GM12878 (cell line): ENCODE measurements around the gene KCNN3. TPM values are rescaled to one million over a fixed set of nuclear protein-coding genes. Genes with fewer than 3 reads are reported as not detected.

ENCODE experiments used
- ATAC-seq: fragments of 200-7000 bp; cut with Tn5 transposase; 3 replicates; pipeline ENCODE4 v1.9.1; 2020; ENCODE audit warnings: mild to moderate bottlenecking, moderate library complexity
- BruUV-seq: library from RNA; stranded (reverse); fragments of 400-500 nt; replicated peaks from 2 replicates; lab custom pipeline; 2021; lab: Mats Ljungman, UMichigan
- CTCF ChIA-PET: fragments of 300-600 bp; sonication (Branson Sonifier 250); formaldehyde crosslinking; extraction: SDS; loops from one replicate; lab custom pipeline; 2021; ENCODE audit warnings: inconsistent platforms; lab: Yijun Ruan, JAX
- POLR2A ChIA-PET: fragments of 350-600 bp; formaldehyde crosslinking; extraction: SDS; loops from one replicate; lab custom pipeline; 2021; ENCODE audit warnings: inconsistent platforms; lab: Charles Lee
- RAD21 ChIA-PET: fragments of 300-600 bp; sonication (Branson Sonifier 250); formaldehyde crosslinking; loops from one replicate; lab custom pipeline; 2023; ENCODE audit warnings: antibody characterized with exemption; ENCODE audit not compliant: unreplicated experiment; lab: Charles Lee
- SMC1A ChIA-PET: fragments of 300-600 bp; sonication (Branson Sonifier 250); formaldehyde crosslinking; loops from one replicate; lab custom pipeline; 2023; ENCODE audit not compliant: unreplicated experiment, uncharacterized antibody; lab: Charles Lee
- DNase-seq: peaks from one replicate; pipeline ENCODE4 v3.0.0-alpha.2; 2011; ENCODE audit warnings: low read depth, low spot score
- FAIRE-seq: peaks from 3 replicates; lab custom pipeline; 2011; peaks lifted over from hg19 to GRCh38; lab: Jason Lieb, UNC
- H2AFZ ChIP-seq: 2 replicates; pipeline ENCODE4 v1.6.0; 2011; ENCODE audit warnings: low read depth, low read length, control low read depth; ENCODE audit not compliant: control insufficient read depth
- H3K27ac ChIP-seq: 2 replicates; pipeline ENCODE4 v1.5.1; 2011; ENCODE audit warnings: control low read depth; ENCODE audit not compliant: control insufficient read depth, insufficient read depth
- H3K27me3 ChIP-seq, 2 experiments: replicated peaks in 1 of 2; 2 replicates each; pipeline versions ENCODE4 v1.6.0 to v1.6.1; 2011; ENCODE audit warnings: low read length in 1 of 2; ENCODE audit not compliant: control insufficient read depth in 2 of 2, insufficient read depth in 2 of 2
- H3K36me3 ChIP-seq, 2 experiments: 2 replicates each; pipeline ENCODE4 v1.5.1; 2011; ENCODE audit warnings: low read length in 1 of 2; ENCODE audit not compliant: control insufficient read depth in 2 of 2, insufficient read depth in 2 of 2
- H3K4me1 ChIP-seq: 2 replicates; pipeline ENCODE4 v1.6.1; 2011; ENCODE audit warnings: mild to moderate bottlenecking, low read length, moderate library complexity, mixed read lengths; ENCODE audit not compliant: control insufficient read depth, insufficient read depth
- H3K4me2 ChIP-seq: 2 replicates; pipeline ENCODE4 v1.6.0; 2011; ENCODE audit warnings: control low read depth; ENCODE audit not compliant: control insufficient read depth, insufficient read depth
- H3K4me3 ChIP-seq: fragments of 200-600 bp; sonication (generic); 2 replicates; pipeline ENCODE4 v1.5.1; 2016
- H3K79me2 ChIP-seq: 2 replicates; pipeline ENCODE4 v1.6.0; 2011; ENCODE audit warnings: low read length; ENCODE audit not compliant: control insufficient read depth, insufficient read depth
- H3K9ac ChIP-seq: 2 replicates; pipeline ENCODE4 v1.8.0; 2011; ENCODE audit warnings: low read length, control low read depth, mixed read lengths; ENCODE audit not compliant: control insufficient read depth, insufficient read depth
- H3K9me3 ChIP-seq: replicated peaks from 3 replicates; pipeline ENCODE4 v1.5.1; 2011; ENCODE audit warnings: mild to moderate bottlenecking, low read length; ENCODE audit not compliant: control insufficient read depth, insufficient read depth
- H4K20me1 ChIP-seq: 2 replicates; pipeline ENCODE4 v1.6.0; 2011; ENCODE audit not compliant: control insufficient read depth, insufficient read depth
- BACH1 ChIP-seq: fragments of 450-650 bp; IDR thresholded peaks from 2 replicates; pipeline ENCODE4 v1.6.1; 2017; ENCODE audit warnings: mild to moderate bottlenecking, borderline replicate concordance
- BHLHE40 ChIP-seq, 2 experiments: fragments of 450-650 bp in 1 of 2; IDR thresholded peaks; 2 replicates each; pipeline ENCODE4 v1.6.1; 2011 to 2017; ENCODE audit warnings: low read depth in 2 of 2, borderline replicate concordance in 1 of 2, improper control_type of control experiment in 1 of 2, low read length in 1 of 2, mild to moderate bottlenecking in 1 of 2
- CHD4 ChIP-seq: fragments of 200-600 bp; sonication (generic); IDR thresholded peaks from 2 replicates; pipeline ENCODE4 v1.6.1; 2016; ENCODE audit warnings: mild to moderate bottlenecking
- CREM ChIP-seq: IDR thresholded peaks from 2 replicates; pipeline ENCODE4 v1.6.1; 2014; ENCODE audit warnings: antibody characterized with exemption, low read depth
- GABPA ChIP-seq: IDR thresholded peaks from 2 replicates; pipeline ENCODE4 v1.6.1; 2014; ENCODE audit warnings: antibody characterized with exemption, low read depth, mild to moderate bottlenecking, inconsistent platforms
- HDGF ChIP-seq: fragments of 450-650 bp; IDR thresholded peaks from 2 replicates; pipeline ENCODE4 v1.6.1; 2016; ENCODE audit warnings: antibody characterized with exemption
- IRF4 ChIP-seq: IDR thresholded peaks from 2 replicates; pipeline ENCODE4 v1.6.1; 2011; ENCODE audit warnings: low read depth, low read length
- JUND ChIP-seq: IDR thresholded peaks from 2 replicates; pipeline ENCODE4 v1.6.1; 2012; ENCODE audit warnings: low read depth, mild to moderate bottlenecking, low read length, improper control_type of control experiment, moderate library complexity
- MXI1 ChIP-seq: fragments of 150-350 bp; IDR thresholded peaks from 2 replicates; pipeline ENCODE4 v1.6.1; 2011; ENCODE audit warnings: low read depth, mild to moderate bottlenecking, inconsistent platforms, low read length, improper control_type of control experiment
- NFYB ChIP-seq: IDR thresholded peaks from 2 replicates; pipeline ENCODE4 v1.6.1; 2011; ENCODE audit warnings: low read depth, mild to moderate bottlenecking, low read length, improper control_type of control experiment, moderate library complexity; ENCODE audit not compliant: insufficient read depth
- POLR2A ChIP-seq: IDR thresholded peaks from 2 replicates; pipeline ENCODE4 v1.6.1; 2011; ENCODE audit warnings: low read depth, mild to moderate bottlenecking, low read length
- POLR2AphosphoS2 ChIP-seq: IDR thresholded peaks from 2 replicates; pipeline ENCODE4 v1.6.1; 2011; ENCODE audit warnings: low read depth, mild to moderate bottlenecking, low read length, improper control_type of control experiment, moderate library complexity
- POU2F2 ChIP-seq: IDR thresholded peaks from 3 replicates; pipeline ENCODE4 v1.6.1; 2011; ENCODE audit warnings: low read depth, mild to moderate bottlenecking, low read length, borderline replicate concordance
- RELA ChIP-seq: fragments of 450-650 bp; IDR thresholded peaks from 2 replicates; pipeline ENCODE4 v1.8.0; 2014; ENCODE audit warnings: borderline replicate concordance; ENCODE audit not compliant: partially characterized antibody
- SMAD5 ChIP-seq: IDR thresholded peaks from 2 replicates; pipeline ENCODE4 v1.6.1; 2016; ENCODE audit warnings: antibody characterized with exemption, low read depth
- SMARCA5 ChIP-seq: fragments of 450-650 bp; IDR thresholded peaks from 2 replicates; pipeline ENCODE4 v1.6.1; 2017; ENCODE audit warnings: mild to moderate bottlenecking
- STAT3 ChIP-seq: IDR thresholded peaks from 2 replicates; pipeline ENCODE4 v1.6.1; 2011; ENCODE audit warnings: low read depth, low read length, improper control_type of control experiment
- TCF3 ChIP-seq: IDR thresholded peaks from 2 replicates; pipeline ENCODE4 v1.6.1; 2012; ENCODE audit warnings: low read depth, mild to moderate bottlenecking, low read length, borderline replicate concordance; ENCODE audit not compliant: insufficient read depth
- YY1 ChIP-seq: IDR thresholded peaks from 2 replicates; pipeline ENCODE4 v1.6.1; 2011; ENCODE audit warnings: low read depth, mild to moderate bottlenecking, low read length
- ZBED1 ChIP-seq: IDR thresholded peaks from 2 replicates; pipeline ENCODE4 v1.6.1; 2016; ENCODE audit warnings: borderline replicate concordance
- ZNF274 ChIP-seq: IDR thresholded peaks from one replicate; pipeline ENCODE4 v1.8.0; 2011; ENCODE audit not compliant: insufficient read length, insufficient read depth
- WGBS: methylation state at CpG from one replicate; pipeline ENCODE4 v1.1.6; 2016; ENCODE audit warnings: low lambda C conversion rate; ENCODE audit not compliant: insufficient replicate concordance, insufficient coverage; ENCODE audit errors: missing lambda C conversion rate; 5-methylcytosine and 5-hydroxymethylcytosine counted together
- in situ Hi-C: fragments of 300-500 bp; cut with MboI; formaldehyde crosslinking; loops from 9 replicates; pipeline ENCODE4 v1.14.3; 2018; ENCODE audit warnings: mixed read lengths
- intact Hi-C: fragments of 100-400 bp; cut with micrococcal nuclease; formaldehyde crosslinking; loops from one replicate; pipeline ENCODE4 v1.14.2; 2022; ENCODE audit not compliant: unreplicated experiment
- polyA plus RNA-seq, 11 experiments: library from polyadenylated mRNA; depleted of rRNA in 4 of 11; unstranded in 6 of 11; stranded (reverse) in 5 of 11; fragments of >200 nt; fragmentation: Nextera tagmentation in 4 of 11; fragmentation: Illumina TruSeq in 1 of 11; extraction: Ambion mirVana in 4 of 11; extraction: Trizol in 1 of 11; gene quantifications; 1 replicate in 1 of 11; 2 replicates in 10 of 11; pipeline versions ENCODE4 v1.2.1 to v1.2.3, GENCODE V29; 2011 to 2016; ENCODE audit warnings: inconsistent platforms in 2 of 11, missing spikeins in 2 of 11, low read depth in 1 of 11
- total RNA-seq, 4 experiments: library from RNA; depleted of rRNA in 3 of 4; stranded (reverse); fragments of >200 nt in 3 of 4; fragmentation: Illumina TruSeq in 1 of 4; extraction: Trizol in 1 of 4; gene quantifications; 2 replicates each; pipeline versions ENCODE4 v1.2.1 to v1.2.3, GENCODE V29; 2013 to 2021
- TF ChIP-seq, protein P1 (sequence below): fragments of 150-350 bp; IDR thresholded peaks from 2 replicates; pipeline ENCODE4 v1.6.1; 2014; ENCODE audit warnings: mild to moderate bottlenecking, low read depth, low read length

Gene KCNN3
- total and polyA plus RNA-seq, 10 of the 15 experiments (the other 5 are each of a cell fraction or from before 2014, with no cell fraction given): 3.5 to 26.4 (median 14.9) TPM

DNA sequence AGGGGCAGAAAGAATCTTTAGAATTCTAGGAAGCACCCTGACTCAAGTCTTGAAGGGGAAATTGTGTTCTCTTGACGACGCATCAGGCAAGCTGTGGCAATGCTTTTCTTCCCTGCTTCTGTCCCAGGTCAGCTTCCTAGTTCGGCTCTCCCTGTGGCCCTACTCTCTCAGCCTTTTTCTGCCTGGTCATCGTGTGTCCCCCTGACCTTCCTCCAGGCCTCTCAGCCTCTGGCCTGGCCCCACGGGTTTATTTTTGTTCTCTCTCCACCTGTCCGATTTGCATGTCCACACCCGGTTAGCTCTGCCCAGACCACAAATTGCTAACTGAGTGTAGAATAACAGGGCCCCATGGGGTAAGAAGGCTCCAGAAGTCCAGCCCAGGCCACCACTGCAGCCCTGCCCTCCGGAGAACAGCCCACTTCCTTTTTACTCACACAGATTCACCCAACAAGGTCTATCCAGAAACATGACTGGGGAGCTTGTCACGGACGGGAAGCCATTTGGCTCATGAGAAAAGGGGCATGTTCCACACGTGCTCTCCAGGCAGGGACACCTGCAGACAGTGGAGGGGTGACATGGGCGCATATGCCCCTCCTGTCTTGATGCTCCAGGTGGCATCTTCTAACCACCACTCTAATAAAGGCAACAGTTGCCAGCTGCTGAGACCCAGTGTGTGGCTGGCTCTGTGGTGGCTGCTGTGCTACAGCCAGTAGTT, 9.8 kb downstream of the KCNN3 start (continued):
- no peak for TF ChIP-seq IRF4
- no peak for TF ChIP-seq ZNF274
- TF ChIP-seq GABPA: no peak
- no peak for TF ChIP-seq STAT3
- peak; percentile 61; the same call in 1 of the 2 replicates for TF ChIP-seq JUND
- 0 out of 2 replicates have a peak, but pooled peaks have one; percentile 30 for TF ChIP-seq NFYB
- TF ChIP-seq, all 136 proteins: peak for 57

GRCh38 chr1:154859786-154860155, 10.3 kb downstream of the KCNN3 start:
- H3K9me3 ChIP-seq: no peaks in the 10 kb centered on the region
- peak overlapping the region; percentile 79 for H3K27ac ChIP-seq
- WGBS: 0% methylated on average over 2 of the region's 2 CpGs
- intact Hi-C loops (loop anchor here (1.0 to 5.0 kb wide), 2 partner anchors 37 to 52 kb away; no protein-coding TSS in a partner anchor), in situ Hi-C loops (no loop called here)
- H3K4me2 ChIP-seq: peak overlapping the region; percentile 98
- SMC1A ChIA-PET: interaction anchor here (1.1 to 7.8 kb wide), 16 partner anchors 9 to 190 kb away, joined by 3 to 101 read pairs (median 9); partner anchors contain the start of gene KCNN3
- peak overlapping the region; percentile 55 for H3K9ac ChIP-seq
- FAIRE-seq: peak; percentile 78
- POLR2A ChIA-PET: interaction anchor here (0.9 to 11.8 kb wide), 8 partner anchors 10 to 81 kb away, joined by 3 to 204 read pairs (median 5); partner anchors contain the start of genes KCNN3 and PMVK
- H3K4me1 ChIP-seq: peaks cover 77% of the 10 kb centered on the region
- DNase-seq: peak; percentile 83
- CTCF ChIA-PET: interaction anchor here (0.6 to 3.5 kb wide), 17 partner anchors 9 to 300 kb away, joined by 3 to 34 read pairs (median 6); partner anchors contain the start of gene KCNN3
- H4K20me1 ChIP-seq: no peaks in the 10 kb centered on the region
- H3K36me3 ChIP-seq: no peaks in the 10 kb centered on the region
- BruUV-seq: no TSS peak
- RAD21 ChIA-PET: interaction anchor here (0.7 to 11.6 kb wide), 18 partner anchors 10 to 300 kb away, joined by 3 to 254 read pairs (median 5); partner anchors contain the start of genes KCNN3, PMVK and SHC1
- no peaks in the 10 kb centered on the region for H3K27me3 ChIP-seq
- no peak overlapping the region for H2AFZ ChIP-seq
- H3K4me3 ChIP-seq: peak overlapping the region; percentile 84
- peaks cover 76% of the 10 kb centered on the region for H3K79me2 ChIP-seq
- peak; percentile 66 for ATAC-seq
- TF ChIP-seq YY1: peak; percentile 66
- TF ChIP-seq POU2F2: peak; percentile 99
- TF ChIP-seq SMAD5: no peak; the same call in 1 of the 2 replicates
- TF ChIP-seq BHLHE40 (IDR thresholded peaks at IDR 0.05; ENCODE audit: borderline replicate concordance in 1 of 2, low read depth in 2 of 2, low read length in 1 of 2): peak in 1 of 2 experiments; percentile 4; a peak in 1 of 4 replicates
- peak; percentile 24; the same call in 1 of the 2 replicates for TF ChIP-seq BACH1
- peak; percentile 75 for TF ChIP-seq POLR2A
- no peak for TF ChIP-seq CHD4
- no peak for TF ChIP-seq CREM
- TF ChIP-seq MXI1: no peak
- TF ChIP-seq, protein P1, sequence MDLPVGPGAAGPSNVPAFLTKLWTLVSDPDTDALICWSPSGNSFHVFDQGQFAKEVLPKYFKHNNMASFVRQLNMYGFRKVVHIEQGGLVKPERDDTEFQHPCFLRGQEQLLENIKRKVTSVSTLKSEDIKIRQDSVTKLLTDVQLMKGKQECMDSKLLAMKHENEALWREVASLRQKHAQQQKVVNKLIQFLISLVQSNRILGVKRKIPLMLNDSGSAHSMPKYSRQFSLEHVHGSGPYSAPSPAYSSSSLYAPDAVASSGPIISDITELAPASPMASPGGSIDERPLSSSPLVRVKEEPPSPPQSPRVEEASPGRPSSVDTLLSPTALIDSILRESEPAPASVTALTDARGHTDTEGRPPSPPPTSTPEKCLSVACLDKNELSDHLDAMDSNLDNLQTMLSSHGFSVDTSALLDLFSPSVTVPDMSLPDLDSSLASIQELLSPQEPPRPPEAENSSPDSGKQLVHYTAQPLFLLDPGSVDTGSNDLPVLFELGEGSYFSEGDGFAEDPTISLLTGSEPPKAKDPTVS: no peak
- TF ChIP-seq ZBED1: peak; percentile 61; the same call in 1 of the 2 replicates
- TF ChIP-seq HDGF: 0 out of 2 replicates have a peak, but pooled peaks have one; percentile 48
- TF ChIP-seq TCF3: 0 out of 2 replicates have a peak, but pooled peaks have one; percentile 9
- peak; percentile 4 for TF ChIP-seq RELA
- peak; percentile 26; the same call in 1 of the 2 replicates for TF ChIP-seq POLR2AphosphoS2
- TF ChIP-seq SMARCA5: peak; percentile 40; the same call in 1 of the 2 replicates
